PC-9 (cell line): ENCODE measurements around the gene FARP1. TPM values are rescaled to one million over a fixed set of nuclear protein-coding genes. Genes with fewer than 3 reads are reported as not detected.
"Not testable (repeated sequence)": the region's sequence is repeated elsewhere in the genome, so short reads cannot be mapped to it uniquely, and the experiment has no call there.

Source experiments
- BruUV-seq: library from RNA; stranded (reverse); fragments of 400-500 nt; replicated peaks from 2 replicates; lab custom pipeline; 2021; lab: Mats Ljungman, UMichigan
- CTCF ChIA-PET: fragments of 300-600 bp; sonication (Branson Sonifier 250); formaldehyde crosslinking; loops from one replicate; lab custom pipeline; 2022; ENCODE audit warnings: antibody characterized with exemption; lab: Charles Lee
- POLR2A ChIA-PET: fragments of 300-600 bp; sonication (Branson Sonifier 250); formaldehyde crosslinking; loops from one replicate; lab custom pipeline; 2022; ENCODE audit warnings: antibody characterized with exemption; ENCODE audit not compliant: unreplicated experiment; lab: Charles Lee
- DNase-seq, 2 experiments: peaks; one replicate each; pipeline versions ENCODE4 v3.0.0 to v3.0.0-alpha.2; 2015 to 2022; ENCODE audit warnings: mixed read lengths in 1 of 2
- H2AFZ ChIP-seq: fragments of 200-600 bp; sonication (generic); 2 replicates; pipeline ENCODE4 v1.8.1; 2017; ENCODE audit warnings: antibody characterized with exemption
- H3F3A ChIP-seq: fragments of 200-600 bp; sonication (generic); 2 replicates; pipeline ENCODE4 v1.8.1; 2017; ENCODE audit warnings: antibody characterized with exemption, mild to moderate bottlenecking, low read depth; ENCODE audit not compliant: insufficient read depth
- H3K27ac ChIP-seq: fragments of 200-600 bp; sonication (generic); 2 replicates; pipeline ENCODE4 v1.6.1; 2016; ENCODE audit warnings: mixed run types
- H3K27me3 ChIP-seq: fragments of 200-600 bp; sonication (generic); 2 replicates; pipeline ENCODE4 v1.6.1; 2016; ENCODE audit warnings: low read depth, mixed run types; ENCODE audit not compliant: insufficient read depth
- H3K36me3 ChIP-seq: fragments of 200-600 bp; sonication (generic); 2 replicates; pipeline ENCODE4 v1.6.1; 2016; ENCODE audit warnings: low read depth, mixed run types
- H3K4me1 ChIP-seq: fragments of 200-600 bp; sonication (generic); replicated peaks from 2 replicates; pipeline ENCODE4 v1.6.1; 2016; ENCODE audit warnings: mixed run types; ENCODE audit not compliant: insufficient read depth
- H3K4me2 ChIP-seq: fragments of 200-600 bp; sonication (generic); 2 replicates; pipeline ENCODE4 v1.6.1; 2017; ENCODE audit warnings: mixed run types
- H3K4me3 ChIP-seq: fragments of 200-600 bp; sonication (generic); 2 replicates; pipeline ENCODE4 v1.6.1; 2016; ENCODE audit warnings: mixed run types
- H3K79me2 ChIP-seq: fragments of 200-600 bp; sonication (generic); 2 replicates; pipeline ENCODE4 v1.6.1; 2017; ENCODE audit warnings: low read depth, mixed run types
- H3K9me2 ChIP-seq: fragments of 200-600 bp; sonication (generic); 2 replicates; pipeline ENCODE4 v1.8.1; 2017; ENCODE audit warnings: mild to moderate bottlenecking; ENCODE audit not compliant: insufficient read depth
- H3K9me3 ChIP-seq: fragments of 200-600 bp; sonication (generic); 2 replicates; pipeline ENCODE4 v1.8.1; 2016; ENCODE audit warnings: low read depth; ENCODE audit not compliant: insufficient read depth
- H4K20me1 ChIP-seq: fragments of 200-600 bp; sonication (generic); 2 replicates; pipeline ENCODE4 v1.8.1; 2017; ENCODE audit not compliant: insufficient read depth
- CTCF ChIP-seq: fragments of 200-600 bp; sonication (generic); conservative IDR thresholded peaks from 2 replicates; pipeline ENCODE4 v1.6.1; 2017; ENCODE audit warnings: mixed run types, antibody characterized with exemption, mild to moderate bottlenecking, moderate library complexity
- EZH2 ChIP-seq: fragments of 200-600 bp; sonication (generic); IDR thresholded peaks from 2 replicates; pipeline ENCODE4 v1.8.0; 2017; ENCODE audit warnings: antibody characterized with exemption, low read depth
- intact Hi-C: fragments of 100-400 bp; cut with micrococcal nuclease; formaldehyde crosslinking; loops from one replicate; pipeline ENCODE4 v1.10.0; 2022; ENCODE audit not compliant: unreplicated experiment
- total RNA-seq: library from RNA; stranded (reverse); gene quantifications from 2 replicates; pipeline ENCODE4 v1.2.3, GENCODE V29; 2021

The FARP1 gene
- total RNA-seq, 1 experiment from 2014 or later: 62.1 TPM

- no peaks in the 10 kb centered on the region for H3F3A ChIP-seq
- ChIA-PET POLR2A (no interaction called here), CTCF (no interaction called here)
- TF ChIP-seq CTCF (no peak), EZH2 (no peak)
- intact Hi-C loops: no loop called here
- no peaks in the 10 kb centered on the region for H4K20me1 ChIP-seq
- no peaks in the 10 kb centered on the region for H3K9me3 ChIP-seq
- no peaks in the 10 kb centered on the region for H3K79me2 ChIP-seq
- no peaks in the 10 kb centered on the region for H3K4me1 ChIP-seq
- H3K27me3 ChIP-seq: no peaks in the 10 kb centered on the region
- no peak overlapping the region for H3K27ac ChIP-seq
- no TSS peak for BruUV-seq
- H2AFZ ChIP-seq: no peak overlapping the region
- H3K4me2 ChIP-seq: no peak overlapping the region
- H3K36me3 ChIP-seq: no peaks in the 10 kb centered on the region
- H3K9me2 ChIP-seq: no peaks in the 10 kb centered on the region
- no peak overlapping the region for H3K4me3 ChIP-seq
- no peak for DNase-seq
Observed at GRCh38 chr13:98267080-98267912, 124.4 kb downstream of the FARP1 start.

GRCh38 chr13:98269386-98269785, 126.5 kb downstream of the FARP1 start:
- BruUV-seq: no TSS peak
- CTCF ChIA-PET: interaction anchor here (0.7 kb wide), 1 partner anchor 414 kb away, joined by 3 read pairs; no protein-coding TSS in a partner anchor

GRCh38 chr13:98270819-98271218, 127.9 kb downstream of the FARP1 start:
- no peak for DNase-seq
- no peaks in the 10 kb centered on the region for H3K27me3 ChIP-seq
- no peaks in the 10 kb centered on the region for H3K9me2 ChIP-seq
- TF ChIP-seq EZH2 (no peak), CTCF (no peak)
- H3K4me3 ChIP-seq: no peak overlapping the region
- CTCF ChIA-PET: no interaction called here
- H3K9me3 ChIP-seq: no peaks in the 10 kb centered on the region
- no peak overlapping the region for H3K4me2 ChIP-seq
- no peak overlapping the region for H3K27ac ChIP-seq
- 0 out of 2 replicates have a peak, but pooled peaks cover 6% of the 10 kb centered on the region for H3K79me2 ChIP-seq
- no peaks in the 10 kb centered on the region for H4K20me1 ChIP-seq
- no peak overlapping the region for H2AFZ ChIP-seq
- intact Hi-C loops: no loop called here
- POLR2A ChIA-PET: no interaction called here
- H3K4me1 ChIP-seq: peaks cover 11% of the 10 kb centered on the region; the same call in 1 of the 2 replicates
- H3K36me3 ChIP-seq: no peaks in the 10 kb centered on the region
- BruUV-seq: no TSS peak
- H3F3A ChIP-seq: no peaks in the 10 kb centered on the region

More at GRCh38 chr13:98269386-98269785, 126.5 kb downstream of the FARP1 start:
- Histone ChIP-seq H3K27me3 (no peaks in the 10 kb centered on the region), H3K9me2 (no peaks in the 10 kb centered on the region), H3K4me3 (no peak overlapping the region), H3K27ac (no peak overlapping the region), H3K79me2 (0 out of 2 replicates have a peak, but pooled peaks cover 6% of the 10 kb centered on the region), H3K36me3 (no peaks in the 10 kb centered on the region), H3K4me1 (peaks cover 4% of the 10 kb centered on the region; the same call in 1 of the 2 replicates), H3K4me2 (no peak overlapping the region), H3K9me3 (no peaks in the 10 kb centered on the region), H3F3A (no peaks in the 10 kb centered on the region), H4K20me1 (no peaks in the 10 kb centered on the region), H2AFZ (no peak overlapping the region)
- intact Hi-C loops: no loop called here
- no peak for TF ChIP-seq EZH2
- no peak for TF ChIP-seq CTCF
- POLR2A ChIA-PET: no interaction called here
- DNase-seq: no peak

- intact Hi-C loops, CTCF ChIA-PET, H3K27me3 ChIP-seq, H4K20me1 ChIP-seq, H3K27ac ChIP-seq, H3K4me2 ChIP-seq, H3K79me2 ChIP-seq, H3F3A ChIP-seq, H2AFZ ChIP-seq, H3K9me2 ChIP-seq, BruUV-seq, H3K4me3 ChIP-seq, DNase-seq, POLR2A ChIA-PET, H3K9me3 ChIP-seq, H3K36me3 ChIP-seq: not testable (repeated sequence)
- peaks cover 11% of the 10 kb centered on the region; the same call in 1 of the 2 replicates for H3K4me1 ChIP-seq
Observed at GRCh38 chr13:98271646-98272045, 128.8 kb downstream of the FARP1 start.
